Measurements from ENCODE around the gene BCO1.

DNA sequence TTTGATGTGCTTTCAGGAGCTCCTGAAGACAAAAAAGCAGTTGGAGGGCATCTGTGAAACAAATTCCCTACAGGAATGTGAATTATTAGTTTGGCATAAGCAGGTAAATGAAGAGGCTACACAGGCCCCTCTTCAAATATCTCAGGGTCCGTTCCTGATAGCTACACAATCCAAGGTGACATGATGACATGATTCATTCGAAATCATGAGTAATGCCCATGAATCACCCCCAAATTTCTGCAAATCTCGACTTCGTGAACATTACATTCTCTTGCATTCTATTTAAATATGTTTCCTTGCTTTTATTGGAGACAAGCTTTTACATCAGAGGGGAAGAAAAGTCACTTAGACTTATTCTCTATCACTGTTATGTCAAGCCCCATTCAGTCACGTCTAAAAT lies 98.6 kb downstream of the BCO1 start:
- TF ChIP-seq, protein P1, sequence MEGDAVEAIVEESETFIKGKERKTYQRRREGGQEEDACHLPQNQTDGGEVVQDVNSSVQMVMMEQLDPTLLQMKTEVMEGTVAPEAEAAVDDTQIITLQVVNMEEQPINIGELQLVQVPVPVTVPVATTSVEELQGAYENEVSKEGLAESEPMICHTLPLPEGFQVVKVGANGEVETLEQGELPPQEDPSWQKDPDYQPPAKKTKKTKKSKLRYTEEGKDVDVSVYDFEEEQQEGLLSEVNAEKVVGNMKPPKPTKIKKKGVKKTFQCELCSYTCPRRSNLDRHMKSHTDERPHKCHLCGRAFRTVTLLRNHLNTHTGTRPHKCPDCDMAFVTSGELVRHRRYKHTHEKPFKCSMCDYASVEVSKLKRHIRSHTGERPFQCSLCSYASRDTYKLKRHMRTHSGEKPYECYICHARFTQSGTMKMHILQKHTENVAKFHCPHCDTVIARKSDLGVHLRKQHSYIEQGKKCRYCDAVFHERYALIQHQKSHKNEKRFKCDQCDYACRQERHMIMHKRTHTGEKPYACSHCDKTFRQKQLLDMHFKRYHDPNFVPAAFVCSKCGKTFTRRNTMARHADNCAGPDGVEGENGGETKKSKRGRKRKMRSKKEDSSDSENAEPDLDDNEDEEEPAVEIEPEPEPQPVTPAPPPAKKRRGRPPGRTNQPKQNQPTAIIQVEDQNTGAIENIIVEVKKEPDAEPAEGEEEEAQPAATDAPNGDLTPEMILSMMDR (IDR thresholded peaks at IDR 0.05), result no peak
- no peak for TF ChIP-seq EZH2 (IDR thresholded peaks at IDR 0.05)
- no peak for TF ChIP-seq EZH2phosphoT487 (IDR thresholded peaks at IDR 0.05)

Measured in neural progenitor cell (in vitro differentiated cells).